ENCODE results near the gene GSTO2. TPM values are rescaled to one million over a fixed set of nuclear protein-coding genes. Genes with fewer than 3 reads are reported as not detected.

The GSTO2 gene
- total and polyA plus RNA-seq, 4 donors: 3.5 to 5.6 (median 4.4) TPM

DNA sequence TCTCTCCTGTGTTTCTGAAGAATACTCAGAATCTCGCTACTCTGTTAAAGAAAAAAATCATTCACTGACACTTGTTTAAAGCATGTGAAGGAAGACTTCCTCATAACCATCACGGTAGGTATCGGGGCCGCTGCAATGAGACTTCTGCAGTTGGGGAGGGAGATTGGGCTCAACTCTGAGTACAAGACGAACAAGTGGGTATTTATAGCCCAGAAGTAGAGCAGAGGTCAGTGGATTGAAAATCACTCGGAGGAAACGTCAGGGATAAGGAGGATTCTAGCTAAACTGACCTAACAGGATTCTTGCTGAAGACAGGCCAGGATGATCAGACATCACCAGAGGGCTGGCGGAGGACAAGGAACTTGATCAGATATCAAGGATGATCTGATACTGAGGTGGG is 35.9 kb downstream of the GSTO2 start:
- DNase-seq (ENCODE audit: low read depth in 4 of 6, low spot score in 6 of 6): no peak
- Histone ChIP-seq H3K36me3 (ENCODE audit: control insufficient read depth, insufficient read depth, low read length) (no peaks in the 10 kb centered on the region), H3K27ac (ENCODE audit: low read depth, low read length) (no peak overlapping the region), H3K4me3 (ENCODE audit: low read depth, low read length) (no peak overlapping the region), H3K4me1 (ENCODE audit: control insufficient read depth, insufficient read depth, low read length) (peaks cover 32% of the 10 kb centered on the region), H3K27me3 (ENCODE audit: control insufficient read depth, insufficient read depth, low read length) (no peaks in the 10 kb centered on the region), H3K9me3 (ENCODE audit: control insufficient read depth, insufficient read depth, low read length) (peaks cover 3% of the 10 kb centered on the region)
- WGBS (ENCODE audit: insufficient coverage): 70% methylated on average over 6 of the region's 8 CpGs

DNA sequence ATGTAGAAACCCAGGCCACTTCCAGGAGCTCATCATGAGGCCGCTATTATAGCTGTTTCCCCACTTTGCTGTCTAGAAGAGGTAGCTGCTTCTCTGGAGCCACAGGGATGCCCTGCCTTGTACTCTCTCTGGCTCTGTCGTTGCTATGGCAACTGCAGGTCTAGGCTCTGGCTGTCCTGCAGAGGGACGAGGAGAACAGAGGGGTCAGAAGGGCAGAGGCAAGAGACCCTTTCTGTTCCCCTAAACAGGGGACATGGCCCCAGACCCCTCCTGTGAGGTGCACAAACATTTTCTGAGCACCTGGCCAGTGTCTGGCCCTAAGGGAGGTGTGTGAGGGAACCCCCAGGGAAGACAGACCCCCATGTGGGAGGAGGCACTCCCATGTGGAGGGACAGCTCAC is 37.9 kb downstream of the GSTO2 start:
- no peak overlapping the region for H3K27ac ChIP-seq (ENCODE audit: low read depth, low read length)
- H3K4me1 ChIP-seq (ENCODE audit: control insufficient read depth, insufficient read depth, low read length): peaks cover 39% of the 10 kb centered on the region
- peak in 1 of 6 donors; percentile 78 for DNase-seq (ENCODE audit: low read depth in 4 of 6, low spot score in 6 of 6)
- WGBS (ENCODE audit: insufficient coverage): 37% methylated on average over 3 of the region's 3 CpGs
- H3K9me3 ChIP-seq (ENCODE audit: control insufficient read depth, insufficient read depth, low read length): peaks cover 3% of the 10 kb centered on the region
- no peaks in the 10 kb centered on the region for H3K36me3 ChIP-seq (ENCODE audit: control insufficient read depth, insufficient read depth, low read length)
- H3K27me3 ChIP-seq (ENCODE audit: control insufficient read depth, insufficient read depth, low read length): no peaks in the 10 kb centered on the region
- H3K4me3 ChIP-seq (ENCODE audit: low read depth, low read length): no peak overlapping the region

DNA sequence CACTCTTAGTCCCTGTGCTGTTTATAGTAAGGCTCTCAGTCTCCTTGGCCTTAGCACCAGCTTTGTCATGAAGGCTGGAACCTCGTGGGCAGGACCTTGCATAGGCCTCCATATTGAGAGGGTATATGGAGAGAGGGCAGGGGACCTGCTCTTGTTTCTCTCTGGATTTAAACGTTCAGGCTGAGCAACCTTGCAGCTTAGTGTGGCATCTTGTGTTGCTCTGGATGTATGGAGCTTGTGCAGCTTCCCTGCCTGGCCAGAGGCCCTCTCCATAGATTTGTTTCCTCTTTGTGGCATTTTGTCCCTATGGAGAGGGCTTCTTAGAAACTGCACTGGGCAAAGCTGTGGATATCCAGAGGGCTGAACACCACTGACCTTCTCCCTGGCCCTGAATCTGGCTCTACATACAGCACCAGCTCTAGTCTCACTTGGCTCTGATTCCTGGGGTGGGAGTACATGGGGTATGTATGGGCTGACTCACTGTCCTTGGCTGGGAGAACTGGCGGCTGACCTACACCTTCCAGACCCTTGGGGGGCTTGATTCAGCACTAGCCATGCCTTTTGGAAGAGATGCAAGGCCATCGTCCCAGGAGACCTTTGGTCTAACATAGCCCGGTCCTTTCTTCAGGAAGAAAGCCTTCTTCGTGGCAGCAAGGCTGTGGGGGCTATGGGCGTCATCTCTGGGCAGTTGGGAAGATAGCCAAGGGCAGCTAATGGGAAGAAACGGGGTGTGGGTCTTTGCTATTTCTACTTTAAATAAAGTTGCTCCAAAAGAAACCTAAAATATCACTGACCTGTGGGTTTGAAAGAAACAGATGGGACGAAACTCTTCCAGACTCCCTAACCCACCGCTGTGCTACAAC is 38.8 kb downstream of the GSTO2 start:
- Histone ChIP-seq H3K4me3 (ENCODE audit: low read depth, low read length) (no peak overlapping the region), H3K27ac (ENCODE audit: low read depth, low read length) (no peak overlapping the region), H3K4me1 (ENCODE audit: control insufficient read depth, insufficient read depth, low read length) (peaks cover 45% of the 10 kb centered on the region), H3K9me3 (ENCODE audit: control insufficient read depth, insufficient read depth, low read length) (peaks cover 3% of the 10 kb centered on the region), H3K36me3 (ENCODE audit: control insufficient read depth, insufficient read depth, low read length) (peaks cover 1% of the 10 kb centered on the region), H3K27me3 (ENCODE audit: control insufficient read depth, insufficient read depth, low read length) (no peaks in the 10 kb centered on the region)
- WGBS (ENCODE audit: insufficient coverage): 68% methylated on average over 6 of the region's 10 CpGs
- DNase-seq (ENCODE audit: low read depth in 4 of 6, low spot score in 6 of 6): no peak

DNA sequence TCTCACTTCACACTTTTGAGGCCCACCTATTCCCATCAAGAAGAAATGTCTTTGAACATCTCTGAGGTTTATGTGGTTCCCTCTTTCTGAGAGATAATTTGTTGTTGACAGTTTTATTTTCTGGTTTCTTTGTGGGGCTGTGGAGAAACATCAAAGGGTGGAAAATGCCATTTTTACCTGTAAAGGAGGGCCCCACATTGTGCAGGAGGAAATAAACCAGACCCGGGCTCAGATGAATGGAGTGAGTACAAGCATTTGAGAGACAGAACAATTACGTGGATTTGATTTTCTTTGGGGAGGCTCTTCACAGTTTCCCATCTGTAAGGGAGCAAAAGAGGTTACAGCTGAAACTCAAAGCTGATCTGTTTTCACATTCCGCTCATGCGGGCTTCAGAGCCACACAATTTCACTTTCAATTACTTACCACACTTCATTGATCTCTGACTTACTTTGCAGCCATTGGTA is 39.5 kb downstream of the GSTO2 start:
- Histone ChIP-seq H3K4me1 (ENCODE audit: control insufficient read depth, insufficient read depth, low read length) (peaks cover 52% of the 10 kb centered on the region), H3K4me3 (ENCODE audit: low read depth, low read length) (no peak overlapping the region), H3K27ac (ENCODE audit: low read depth, low read length) (no peak overlapping the region), H3K27me3 (ENCODE audit: control insufficient read depth, insufficient read depth, low read length) (no peaks in the 10 kb centered on the region), H3K36me3 (ENCODE audit: control insufficient read depth, insufficient read depth, low read length) (peaks cover 8% of the 10 kb centered on the region), H3K9me3 (ENCODE audit: control insufficient read depth, insufficient read depth, low read length) (peaks cover 1% of the 10 kb centered on the region)
- DNase-seq (ENCODE audit: low read depth in 4 of 6, low spot score in 6 of 6): peak in 1 of 6 donors; percentile 43
- 66% methylated on average over 4 of the region's 4 CpGs for WGBS (ENCODE audit: insufficient coverage)

DNA sequence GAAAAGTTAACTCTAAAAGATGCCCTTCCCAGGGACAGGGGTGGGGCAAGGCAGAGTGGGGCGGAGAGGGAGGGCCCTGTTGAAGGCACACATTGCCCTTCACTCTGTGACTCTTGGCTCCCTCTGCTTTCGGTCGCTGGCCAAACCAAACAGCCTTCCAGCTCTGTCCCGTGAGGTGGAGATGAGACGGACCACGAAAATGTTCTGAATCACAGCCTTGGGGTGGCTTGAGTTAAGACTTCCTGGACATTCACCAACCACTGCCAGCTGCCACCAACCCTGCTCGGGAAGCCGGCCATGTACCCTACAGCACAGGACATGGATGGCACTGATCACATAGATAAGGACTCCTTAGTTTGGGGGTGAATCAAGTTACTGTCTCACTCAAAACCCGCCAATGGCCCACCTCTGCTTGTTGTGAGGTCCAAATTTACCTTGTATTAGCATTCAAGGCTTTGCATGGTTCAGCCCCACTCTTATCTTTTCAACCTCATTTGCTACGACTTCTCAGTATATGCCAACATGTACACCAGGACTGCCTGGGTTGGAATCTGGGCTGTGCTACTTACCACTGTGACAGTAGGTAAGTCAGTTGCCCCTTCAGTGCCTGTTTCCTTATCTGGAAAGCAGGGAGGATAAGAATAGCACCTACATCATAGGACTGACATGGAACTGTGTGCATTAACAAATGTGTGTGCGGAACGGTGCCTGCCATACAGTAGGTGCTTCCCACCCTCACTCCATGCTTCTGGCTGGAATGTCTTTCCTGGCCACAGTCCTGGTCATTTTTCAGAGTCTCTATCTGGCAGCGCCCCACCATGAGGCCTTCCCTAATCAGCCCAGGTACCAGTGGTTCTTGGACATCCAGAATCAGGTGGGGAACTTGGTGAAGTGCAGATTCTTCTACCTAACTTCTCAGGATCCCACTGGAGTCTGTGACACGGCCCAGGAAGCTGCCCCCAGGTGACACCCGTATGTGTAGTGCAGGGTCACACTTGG is 41.3 kb downstream of the GSTO2 start:
- DNase-seq (ENCODE audit: low read depth in 4 of 6, low spot score in 6 of 6): peak in 1 of 6 donors; percentile 54
- H3K4me3 ChIP-seq (ENCODE audit: low read depth, low read length): no peak overlapping the region
- no peaks in the 10 kb centered on the region for H3K9me3 ChIP-seq (ENCODE audit: control insufficient read depth, insufficient read depth, low read length)
- peak overlapping the region; percentile 60 for H3K27ac ChIP-seq (ENCODE audit: low read depth, low read length)
- H3K4me1 ChIP-seq (ENCODE audit: control insufficient read depth, insufficient read depth, low read length): peaks cover 53% of the 10 kb centered on the region
- 74% methylated on average over 13 of the region's 15 CpGs for WGBS (ENCODE audit: insufficient coverage)
- H3K36me3 ChIP-seq (ENCODE audit: control insufficient read depth, insufficient read depth, low read length): peaks cover 24% of the 10 kb centered on the region
- H3K27me3 ChIP-seq (ENCODE audit: control insufficient read depth, insufficient read depth, low read length): no peaks in the 10 kb centered on the region

DNA sequence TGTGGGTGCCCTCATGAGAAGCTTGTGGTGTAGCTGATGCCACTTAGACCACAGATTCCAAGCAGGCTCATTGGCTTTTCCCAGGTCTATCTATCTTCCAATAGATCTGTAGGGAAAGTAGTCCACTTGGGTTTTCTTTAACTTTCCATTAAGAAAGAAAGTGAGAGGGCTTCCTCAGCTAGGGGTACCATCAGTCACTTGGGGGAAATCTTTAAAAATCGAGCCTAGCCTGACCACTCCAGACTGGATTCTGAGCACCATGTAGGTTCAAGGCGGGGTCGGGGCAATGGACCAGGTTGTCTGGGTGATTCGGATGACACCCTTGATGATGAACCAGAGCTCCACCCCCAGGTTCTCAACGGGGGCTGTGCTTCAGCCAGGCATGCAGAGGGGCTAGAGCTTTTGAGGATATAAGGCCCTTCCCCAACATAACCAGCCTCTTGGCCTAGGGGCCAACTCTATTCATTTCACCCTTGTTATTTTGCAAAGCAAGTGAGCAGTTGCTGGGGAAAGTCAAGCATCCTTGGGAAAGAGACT is 42.3 kb downstream of the GSTO2 start:
- no peaks in the 10 kb centered on the region for H3K27me3 ChIP-seq (ENCODE audit: control insufficient read depth, insufficient read depth, low read length)
- no peak overlapping the region for H3K4me3 ChIP-seq (ENCODE audit: low read depth, low read length)
- H3K9me3 ChIP-seq (ENCODE audit: control insufficient read depth, insufficient read depth, low read length): no peaks in the 10 kb centered on the region
- peaks cover 46% of the 10 kb centered on the region for H3K4me1 ChIP-seq (ENCODE audit: control insufficient read depth, insufficient read depth, low read length)
- WGBS (ENCODE audit: insufficient coverage): 84% methylated on average over 5 of the region's 5 CpGs
- no peak for DNase-seq (ENCODE audit: low read depth in 4 of 6, low spot score in 6 of 6)
- peak overlapping the region; percentile 60 for H3K27ac ChIP-seq (ENCODE audit: low read depth, low read length)
- H3K36me3 ChIP-seq (ENCODE audit: control insufficient read depth, insufficient read depth, low read length): peaks cover 33% of the 10 kb centered on the region

DNA sequence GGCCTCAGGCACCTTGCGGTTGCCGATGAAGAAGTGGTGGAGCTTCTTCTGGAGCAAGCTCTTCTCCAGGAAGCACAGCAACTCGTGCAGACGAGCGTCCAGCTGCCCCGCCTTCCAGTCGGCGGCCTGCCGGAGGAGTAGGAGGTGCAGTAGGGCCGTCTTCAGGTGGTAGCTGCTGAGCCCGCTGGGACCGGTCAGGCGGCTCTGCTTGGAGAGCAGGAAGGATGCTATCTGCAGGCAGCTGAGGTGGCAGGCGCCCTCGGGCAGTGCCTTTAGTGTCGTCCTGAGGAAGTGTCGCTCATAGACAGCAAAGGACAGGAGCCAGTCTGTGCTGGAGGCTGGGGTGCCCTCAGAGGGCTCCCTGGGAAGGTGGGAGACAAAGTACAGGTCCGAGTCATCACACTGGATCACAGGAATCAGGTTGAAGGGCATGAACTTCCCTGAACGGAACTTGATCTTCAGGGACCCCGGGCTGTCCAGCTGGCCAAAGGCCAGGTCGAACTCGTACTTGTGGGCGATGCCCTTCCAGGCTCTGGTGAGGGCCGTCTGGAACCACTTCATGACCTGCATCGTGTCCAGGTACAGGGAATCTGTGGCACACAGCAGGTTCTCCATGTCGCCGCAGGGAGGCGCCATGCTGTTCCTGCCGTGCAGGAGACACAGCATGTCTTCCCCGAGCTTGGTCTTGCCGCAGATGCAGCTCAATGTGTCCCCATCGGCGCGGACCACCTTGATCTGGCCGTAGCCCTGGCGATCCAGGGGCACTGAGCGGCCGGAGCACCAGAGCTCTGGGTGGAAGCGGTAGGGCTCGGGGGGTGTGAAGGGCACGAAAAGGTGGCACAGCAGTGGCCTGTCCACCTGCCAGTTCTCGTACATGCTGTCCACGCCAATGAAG is 45.9 kb downstream of the GSTO2 start:
- no peak for DNase-seq (ENCODE audit: low read depth in 4 of 6, low spot score in 6 of 6)
- Histone ChIP-seq H3K9me3 (ENCODE audit: control insufficient read depth, insufficient read depth, low read length) (no peaks in the 10 kb centered on the region), H3K4me1 (ENCODE audit: control insufficient read depth, insufficient read depth, low read length) (peaks cover 44% of the 10 kb centered on the region), H3K27me3 (ENCODE audit: control insufficient read depth, insufficient read depth, low read length) (no peaks in the 10 kb centered on the region), H3K27ac (ENCODE audit: low read depth, low read length) (no peak overlapping the region), H3K36me3 (ENCODE audit: control insufficient read depth, insufficient read depth, low read length) (peaks cover 33% of the 10 kb centered on the region), H3K4me3 (ENCODE audit: low read depth, low read length) (no peak overlapping the region)
- 93% methylated on average over 43 of the region's 43 CpGs for WGBS (ENCODE audit: insufficient coverage)

DNA sequence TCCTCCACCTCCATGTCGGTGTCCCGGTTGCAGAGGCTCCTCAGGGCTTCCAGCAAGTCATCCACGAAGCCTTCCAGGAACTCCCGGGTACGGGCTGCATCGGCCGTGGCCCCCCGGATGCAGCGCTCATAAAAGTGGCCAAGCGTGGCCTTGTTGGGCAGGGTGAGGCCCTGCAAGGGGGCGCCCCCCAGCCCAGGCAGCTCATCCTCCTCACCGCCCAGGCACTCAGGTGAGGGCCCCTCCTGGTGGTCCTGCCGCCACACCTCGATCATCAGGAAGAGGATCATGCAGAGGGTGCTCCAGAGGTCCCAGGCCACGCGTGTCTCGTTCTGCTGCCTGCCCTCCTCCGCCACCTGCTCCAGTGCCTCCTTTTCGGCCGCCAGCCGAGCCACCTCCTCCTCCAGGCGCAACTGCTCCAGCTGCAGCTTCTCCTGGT is 46.5 kb downstream of the GSTO2 start:
- Histone ChIP-seq H3K4me1 (ENCODE audit: control insufficient read depth, insufficient read depth, low read length) (peaks cover 38% of the 10 kb centered on the region), H3K4me3 (ENCODE audit: low read depth, low read length) (no peak overlapping the region), H3K36me3 (ENCODE audit: control insufficient read depth, insufficient read depth, low read length) (peaks cover 33% of the 10 kb centered on the region), H3K27me3 (ENCODE audit: control insufficient read depth, insufficient read depth, low read length) (no peaks in the 10 kb centered on the region), H3K9me3 (ENCODE audit: control insufficient read depth, insufficient read depth, low read length) (no peaks in the 10 kb centered on the region), H3K27ac (ENCODE audit: low read depth, low read length) (no peak overlapping the region)
- DNase-seq (ENCODE audit: low read depth in 4 of 6, low spot score in 6 of 6): no peak
- WGBS (ENCODE audit: insufficient coverage): 94% methylated on average over 22 of the region's 22 CpGs
